NCI-H146 (cell line): ENCODE measurements around the gene POC5.
"Not testable (repeated sequence)": the region's sequence is repeated elsewhere in the genome, so short reads cannot be mapped to it uniquely, and the experiment has no call there.

Experiments
- DNase-seq: peaks from one replicate; lab custom pipeline; 2025; lab: John Stamatoyannopoulos, UW

POC5 gene

DNA sequence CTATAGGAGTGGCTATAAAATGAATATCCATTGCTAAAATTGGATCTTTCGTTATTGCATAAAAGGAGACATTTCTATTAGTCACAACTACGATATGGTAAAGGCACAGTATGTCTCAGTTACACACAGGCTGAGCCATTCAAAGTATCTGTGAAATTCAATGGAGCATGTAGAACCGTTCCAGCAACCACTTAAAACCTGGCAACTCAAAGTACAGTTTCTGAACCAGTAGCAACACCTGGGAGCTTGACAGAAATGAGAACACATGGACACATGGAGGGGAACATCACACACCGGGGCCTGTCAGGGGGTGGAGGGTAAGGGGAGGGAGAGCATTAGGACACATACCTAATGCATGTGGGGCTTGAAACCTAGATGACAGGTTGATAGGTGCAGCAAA, 15.4 kb downstream of the POC5 start:
- no peak for DNase-seq

GRCh38 chr5:75695472-75696351, 21.5 kb downstream of the POC5 start:
- not testable (repeated sequence) for DNase-seq

GRCh38 chr5:75694781-75695180, 22.5 kb downstream of the POC5 start:
- no peak for DNase-seq

DNA sequence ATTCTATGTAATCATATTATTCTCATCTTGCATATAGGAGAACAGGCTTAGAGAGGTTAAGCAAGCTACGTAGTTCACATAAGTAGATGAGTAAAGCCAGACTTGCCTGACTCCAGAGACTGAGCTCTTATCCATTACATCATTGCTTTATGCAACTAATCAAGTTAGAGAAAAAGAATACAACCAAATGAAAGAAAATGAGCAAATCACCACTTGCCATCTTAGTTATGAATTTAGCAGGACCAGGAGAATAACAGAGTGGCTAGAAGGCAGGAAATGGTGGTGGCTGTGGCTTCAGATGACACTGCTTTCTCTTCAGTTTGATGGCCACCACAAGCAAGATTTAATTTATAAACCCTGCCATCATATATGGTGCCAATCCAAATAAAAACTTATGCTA, 26.6 kb downstream of the POC5 start:
- no peak for DNase-seq

- DNase-seq: no peak
Observed at GRCh38 chr5:75686480-75686879, 30.8 kb downstream of the POC5 start.

GRCh38 chr5:75685141-75685540, 32.1 kb downstream of the POC5 start:
- no peak for DNase-seq

DNA sequence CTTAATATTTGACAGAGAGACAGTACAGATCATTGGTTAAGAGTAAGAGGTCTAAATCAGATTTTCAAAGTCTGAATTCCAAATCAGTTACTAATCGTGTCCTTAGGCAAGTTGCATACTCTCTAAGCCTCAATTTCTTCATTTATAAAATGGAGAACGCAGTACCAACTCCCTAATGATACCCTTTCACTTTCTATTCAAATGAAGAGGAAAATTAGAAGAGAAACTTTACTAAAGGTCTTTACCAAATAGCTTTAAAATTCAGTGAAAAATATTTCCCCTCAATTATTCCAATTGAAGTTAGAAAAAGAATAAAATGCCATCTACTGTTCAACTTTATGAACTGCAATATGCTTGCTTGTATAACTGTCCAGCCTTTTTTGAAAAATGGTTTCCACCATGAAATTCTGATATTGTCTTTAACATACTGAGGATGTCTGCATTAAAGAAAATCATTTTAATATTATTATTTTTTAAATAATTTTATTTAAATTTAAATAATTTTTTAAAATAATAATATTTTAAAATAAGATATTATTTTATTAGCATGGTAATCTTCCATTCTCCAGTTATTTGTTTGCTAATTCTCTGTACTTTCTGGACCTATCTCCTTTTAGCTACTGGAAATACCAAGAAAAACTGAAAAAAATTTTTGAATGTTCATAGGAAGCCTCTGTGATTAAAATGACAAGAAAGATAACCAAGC, 36.0 kb downstream of the POC5 start:
- peak; percentile 23 for DNase-seq

- no peak for DNase-seq
Observed at GRCh38 chr5:75678155-75678554, 39.1 kb downstream of the POC5 start.

- DNase-seq: no peak
Observed at GRCh38 chr5:75677607-75678006, 39.6 kb downstream of the POC5 start.

DNA sequence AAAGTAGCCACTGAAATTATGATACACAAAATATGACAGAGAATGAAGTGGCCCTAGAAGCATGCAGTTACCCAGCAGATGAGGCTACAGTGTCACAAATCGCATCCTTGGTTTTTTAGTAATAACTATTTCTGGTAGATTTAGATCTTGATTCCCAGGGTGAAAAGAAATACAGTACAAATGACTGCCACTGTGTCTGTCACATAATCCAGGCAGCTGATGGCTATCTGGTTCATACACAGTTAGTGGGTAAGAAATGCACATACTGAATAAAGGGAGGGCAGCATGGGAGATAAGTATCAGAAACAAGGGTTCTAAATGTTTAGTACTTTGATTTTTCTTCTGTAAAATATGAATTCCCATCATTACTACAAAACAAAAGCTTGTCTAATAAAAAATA, 41.5 kb downstream of the POC5 start:
- no peak for DNase-seq

- no peak for DNase-seq
Observed at GRCh38 chr5:75672616-75673015, 44.6 kb downstream of the POC5 start.

DNA sequence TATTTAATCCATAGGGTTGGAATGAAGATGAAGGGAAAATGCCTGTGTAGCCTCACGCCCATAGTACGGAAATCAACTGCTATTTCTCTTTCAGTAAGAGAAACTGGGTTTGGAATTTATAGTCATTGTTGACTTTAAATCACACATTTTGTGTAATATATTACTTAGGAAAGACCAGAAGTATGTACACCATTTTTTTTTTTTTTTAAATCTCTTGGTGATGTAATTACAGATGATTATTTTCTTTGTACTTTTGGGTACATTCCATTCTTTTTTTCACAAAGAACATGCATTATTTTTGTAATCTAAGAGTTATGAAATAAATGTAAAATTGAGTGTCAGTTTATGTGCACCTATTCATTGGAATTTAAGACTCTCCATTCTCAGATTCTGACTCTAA, 45.7 kb downstream of the POC5 start:
- no peak for DNase-seq

DNA sequence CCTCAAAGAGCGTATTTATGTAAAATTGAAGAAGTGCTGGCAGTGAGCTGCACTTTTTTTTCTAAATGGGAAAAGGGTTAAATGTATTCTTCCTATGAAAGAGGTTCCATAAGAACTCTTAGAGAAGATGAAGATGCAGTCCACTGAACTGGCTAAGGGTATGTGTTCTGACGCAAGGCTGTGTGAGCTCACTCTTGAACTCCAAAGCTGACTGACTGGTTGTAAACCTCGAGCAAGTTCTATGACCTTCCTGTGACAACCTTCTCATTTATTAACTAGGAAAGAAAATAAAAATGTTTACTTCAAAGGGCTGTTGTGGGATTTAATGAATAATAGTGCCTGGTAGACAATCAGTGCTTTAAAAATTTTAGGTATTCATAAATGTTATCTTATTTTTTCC, 46.7 kb downstream of the POC5 start:
- DNase-seq: no peak

DNA sequence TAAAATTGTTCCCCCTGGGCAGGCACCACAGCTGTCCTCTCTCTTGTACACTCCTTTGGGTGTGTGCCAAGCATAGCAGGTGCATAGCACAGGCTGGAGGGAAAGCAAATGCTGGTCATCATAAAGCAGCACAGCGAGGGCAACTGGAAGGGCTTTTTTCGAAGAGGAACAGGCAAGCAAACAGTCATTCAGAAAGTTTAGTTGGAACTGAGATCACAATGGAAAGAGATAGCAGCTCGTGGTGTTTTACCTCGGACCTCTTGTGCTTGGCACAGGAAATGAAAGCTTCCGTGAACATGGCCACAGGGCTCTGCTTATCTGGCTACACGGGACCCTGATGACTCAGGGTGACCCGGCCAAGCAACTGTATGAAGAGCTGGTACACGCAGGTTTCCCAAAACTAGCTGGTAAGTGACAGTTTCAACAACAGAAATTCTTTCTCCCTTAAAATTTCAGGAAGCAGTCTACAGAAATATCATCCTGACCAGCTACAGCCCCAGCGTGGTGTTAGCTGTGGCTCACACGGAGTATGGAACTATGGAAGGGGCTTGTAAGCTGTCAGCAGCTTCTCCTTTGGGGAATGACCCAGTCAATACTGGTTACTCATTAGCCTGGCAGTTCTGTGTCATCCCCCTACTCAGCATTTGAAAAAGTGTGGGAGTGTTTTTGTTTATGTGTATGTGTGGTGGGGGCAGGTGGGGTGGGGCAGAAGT, 48.1 kb downstream of the POC5 start:
- DNase-seq: peak; percentile 77

GRCh38 chr5:75668445-75668844, 48.8 kb downstream of the POC5 start:
- peak; percentile 10 for DNase-seq

GRCh38 chr5:75667586-75667985, 49.7 kb downstream of the POC5 start:
- DNase-seq: no peak

DNA sequence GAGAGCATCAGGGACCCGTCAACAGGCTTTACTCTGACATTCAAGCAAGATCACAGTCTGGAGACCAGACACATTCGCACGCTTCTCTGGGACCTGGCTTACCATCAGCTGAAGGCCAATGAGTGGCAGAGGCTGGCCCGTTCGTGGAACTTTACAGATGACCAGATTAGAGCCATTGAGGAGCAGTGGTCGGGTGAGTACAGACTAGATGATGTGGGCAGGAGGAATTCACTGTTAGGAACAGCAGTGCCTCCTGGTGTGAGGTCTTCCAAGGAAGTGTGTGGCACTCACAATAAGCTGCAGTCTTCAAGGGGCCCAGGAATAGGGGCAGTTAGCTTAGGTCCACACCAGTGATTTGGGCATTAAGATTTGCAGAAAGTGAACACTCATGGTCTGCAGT, 50.4 kb downstream of the POC5 start:
- DNase-seq: no peak

GRCh38 chr5:75664979-75665378, 52.3 kb downstream of the POC5 start:
- DNase-seq: no peak

DNA sequence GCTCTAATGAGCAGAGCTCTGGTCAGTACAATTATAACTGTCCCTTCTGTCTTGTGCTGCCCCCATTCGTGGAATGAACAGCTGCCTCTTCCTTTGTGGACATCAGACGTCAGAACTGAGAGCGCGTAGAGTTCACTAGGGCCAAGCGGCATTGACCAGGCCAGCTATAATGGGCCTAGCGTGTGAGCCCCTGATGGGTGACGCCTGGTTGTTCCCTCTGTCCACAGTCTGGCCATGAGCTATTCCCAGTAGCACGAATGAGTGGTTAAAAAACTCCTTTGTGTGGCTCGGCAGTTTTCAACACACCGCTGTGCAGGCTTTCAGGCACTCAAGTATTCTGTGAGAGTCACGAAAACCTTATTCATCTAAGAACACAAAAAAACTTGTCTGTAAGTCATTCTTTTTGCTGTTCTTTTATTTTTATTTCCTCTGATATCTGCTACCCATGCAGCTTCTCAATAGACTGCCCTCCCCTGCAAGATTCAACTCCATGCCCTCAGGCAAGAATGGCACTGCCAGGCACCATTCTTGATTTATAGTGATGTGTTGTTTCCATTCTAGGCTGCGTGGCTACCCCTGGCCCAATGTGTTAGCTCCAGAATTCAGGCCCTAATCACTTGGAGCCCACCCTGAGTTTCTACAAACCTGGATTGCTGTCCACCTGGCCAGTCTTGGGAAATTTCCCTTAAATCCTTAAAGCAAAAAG, 53.5 kb downstream of the POC5 start:
- DNase-seq: no peak

DNA sequence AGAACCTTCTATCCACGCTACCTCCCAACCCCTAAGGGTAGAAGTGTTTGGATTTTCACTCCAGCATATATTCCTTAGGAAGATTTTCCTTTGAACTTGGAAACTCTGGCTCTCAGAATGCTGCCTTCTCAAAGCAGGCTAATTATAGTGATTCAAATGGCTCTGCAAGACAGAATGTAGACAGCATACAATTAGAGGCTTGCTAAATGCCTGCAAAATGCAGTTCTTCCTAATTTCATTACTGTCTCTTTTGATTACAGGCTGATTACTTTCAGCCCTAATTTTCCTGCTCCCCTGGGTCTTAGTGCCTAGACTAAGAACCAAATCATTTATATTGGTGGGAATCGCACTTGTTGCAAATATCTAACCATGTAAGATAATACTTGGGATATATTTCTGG, 55.2 kb downstream of the POC5 start:
- no peak for DNase-seq

DNA sequence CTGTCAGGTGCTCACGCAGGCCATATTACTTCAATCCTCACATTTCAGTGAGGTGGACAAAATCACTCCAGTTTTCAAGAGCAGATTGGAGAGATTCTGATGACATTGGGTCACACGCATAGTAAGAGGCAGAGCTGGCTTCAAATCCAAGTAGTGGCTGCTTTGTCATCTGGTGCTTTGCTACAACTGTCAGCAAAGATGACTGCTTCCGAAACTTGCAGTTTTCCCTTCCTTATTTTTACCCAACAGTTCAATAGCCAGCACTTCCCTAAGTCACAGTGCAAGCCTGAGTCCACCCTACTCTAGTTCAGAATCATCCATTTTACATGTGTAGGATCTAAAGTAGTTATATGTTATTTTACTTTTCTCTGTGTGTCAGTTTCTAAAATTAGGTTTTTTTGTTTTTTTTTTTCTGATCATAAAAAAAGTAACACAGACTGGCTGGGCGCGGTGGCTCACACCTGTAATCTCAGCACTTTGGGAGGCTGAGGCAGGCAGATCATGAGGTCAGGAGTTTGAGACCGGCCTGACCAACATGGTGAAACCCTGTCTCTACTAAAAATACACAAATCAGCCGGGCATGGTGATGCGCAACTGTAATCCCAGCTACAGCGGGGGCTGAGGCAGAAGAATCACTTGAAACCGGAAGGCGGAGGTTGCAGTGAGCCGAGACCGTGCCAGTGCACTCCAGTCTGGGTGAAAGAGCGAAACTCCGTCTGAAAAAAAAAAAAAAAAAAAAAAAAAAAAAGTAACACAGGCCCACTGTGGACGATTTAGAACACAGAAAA, 56.4 kb downstream of the POC5 start:
- DNase-seq: no peak
